ENCODE measurements around the gene MPDZ. TPM values are rescaled to one million over a fixed set of nuclear protein-coding genes. Genes with fewer than 3 reads are reported as not detected.

The MPDZ gene
- total RNA-seq, 1 donor from 2014 or later: 46.2 TPM

GRCh38 chr9:13221741-13222140 lies 57.8 kb downstream of the MPDZ start:
- no peaks in the 10 kb centered on the region for H3K27me3 ChIP-seq
- no peaks in the 10 kb centered on the region for H3K9me3 ChIP-seq
- H3K4me1 ChIP-seq: no peaks in the 10 kb centered on the region
- DNase-seq (ENCODE audit: low spot score in 2 of 2): no peak
- no peak overlapping the region for H3K4me3 ChIP-seq
- intact Hi-C loops (cut with DNase I): no loop called here
- H3K36me3 ChIP-seq: peaks cover 4 to 37% of the 10 kb centered on the region in 2 donors
- no peak overlapping the region for H3K27ac ChIP-seq
- TF ChIP-seq, protein P1, sequence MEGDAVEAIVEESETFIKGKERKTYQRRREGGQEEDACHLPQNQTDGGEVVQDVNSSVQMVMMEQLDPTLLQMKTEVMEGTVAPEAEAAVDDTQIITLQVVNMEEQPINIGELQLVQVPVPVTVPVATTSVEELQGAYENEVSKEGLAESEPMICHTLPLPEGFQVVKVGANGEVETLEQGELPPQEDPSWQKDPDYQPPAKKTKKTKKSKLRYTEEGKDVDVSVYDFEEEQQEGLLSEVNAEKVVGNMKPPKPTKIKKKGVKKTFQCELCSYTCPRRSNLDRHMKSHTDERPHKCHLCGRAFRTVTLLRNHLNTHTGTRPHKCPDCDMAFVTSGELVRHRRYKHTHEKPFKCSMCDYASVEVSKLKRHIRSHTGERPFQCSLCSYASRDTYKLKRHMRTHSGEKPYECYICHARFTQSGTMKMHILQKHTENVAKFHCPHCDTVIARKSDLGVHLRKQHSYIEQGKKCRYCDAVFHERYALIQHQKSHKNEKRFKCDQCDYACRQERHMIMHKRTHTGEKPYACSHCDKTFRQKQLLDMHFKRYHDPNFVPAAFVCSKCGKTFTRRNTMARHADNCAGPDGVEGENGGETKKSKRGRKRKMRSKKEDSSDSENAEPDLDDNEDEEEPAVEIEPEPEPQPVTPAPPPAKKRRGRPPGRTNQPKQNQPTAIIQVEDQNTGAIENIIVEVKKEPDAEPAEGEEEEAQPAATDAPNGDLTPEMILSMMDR (IDR thresholded peaks at IDR 0.05): no peak

DNA sequence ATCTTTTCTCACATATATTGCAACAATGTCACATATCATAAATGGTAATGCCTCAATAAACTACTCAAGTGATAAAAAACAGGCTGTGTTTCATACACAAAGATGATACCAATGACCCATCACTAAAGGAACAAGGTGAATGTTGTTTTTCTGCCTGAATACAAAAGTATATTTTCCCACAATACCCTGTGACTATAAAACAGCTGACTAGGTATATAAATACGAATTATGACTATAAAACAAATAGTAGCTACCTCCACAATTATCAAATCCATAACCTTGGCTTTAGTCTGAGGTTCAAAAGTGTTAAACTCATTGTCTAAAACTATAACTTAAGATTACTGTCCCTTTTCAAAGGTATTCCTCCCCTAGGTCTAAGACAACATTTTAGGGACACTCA lies 58.7 kb downstream of the MPDZ start:
- no peak for DNase-seq (ENCODE audit: low spot score in 2 of 2)
- Histone ChIP-seq H3K4me1 (no peaks in the 10 kb centered on the region), H3K27me3 (no peaks in the 10 kb centered on the region), H3K36me3 (peaks cover 6 to 42% of the 10 kb centered on the region in 2 donors), H3K4me3 (no peak overlapping the region), H3K9me3 (no peaks in the 10 kb centered on the region), H3K27ac (no peak overlapping the region)
- intact Hi-C loops (cut with DNase I): no loop called here
- TF ChIP-seq, protein P1 (IDR thresholded peaks at IDR 0.05): no peak

- Histone ChIP-seq H3K4me3 (no peak overlapping the region), H3K9me3 (no peaks in the 10 kb centered on the region), H3K36me3 (peaks cover 6 to 39% of the 10 kb centered on the region in 2 donors), H3K27ac (no peak overlapping the region), H3K4me1 (no peaks in the 10 kb centered on the region), H3K27me3 (no peaks in the 10 kb centered on the region)
- no peak for DNase-seq (ENCODE audit: low spot score in 2 of 2)
- TF ChIP-seq, protein P1 (IDR thresholded peaks at IDR 0.05): no peak
- intact Hi-C loops (cut with DNase I): no loop called here
Observed at GRCh38 chr9:13215791-13216554, 63.5 kb downstream of the MPDZ start.

DNA sequence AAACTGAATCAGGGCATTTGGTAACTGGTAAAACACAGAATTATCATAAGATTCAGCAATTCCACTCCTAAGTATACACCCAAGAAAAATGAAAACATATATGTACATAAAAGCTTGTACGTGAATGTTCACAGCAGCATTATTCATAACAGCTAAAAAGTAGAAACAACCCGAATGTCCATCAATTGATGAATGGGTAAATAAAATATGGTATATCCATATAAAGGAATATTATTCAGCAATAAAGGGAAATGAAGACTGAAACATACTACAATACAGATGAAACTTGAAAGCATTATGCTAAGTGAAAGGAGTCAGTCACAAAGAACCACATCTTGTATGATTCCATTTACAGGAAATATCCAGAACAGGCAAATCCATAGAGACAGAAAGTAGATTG lies 65.5 kb downstream of the MPDZ start:
- TF ChIP-seq, protein P1 (IDR thresholded peaks at IDR 0.05): no peak
- H3K27ac ChIP-seq: no peak overlapping the region
- intact Hi-C loops (cut with DNase I): no loop called here
- H3K4me1 ChIP-seq: no peaks in the 10 kb centered on the region
- H3K27me3 ChIP-seq: no peaks in the 10 kb centered on the region
- no peak overlapping the region for H3K4me3 ChIP-seq
- H3K36me3 ChIP-seq: peaks cover 6 to 28% of the 10 kb centered on the region in 2 donors
- DNase-seq (ENCODE audit: low spot score in 2 of 2): no peak
- H3K9me3 ChIP-seq: no peaks in the 10 kb centered on the region

DNA sequence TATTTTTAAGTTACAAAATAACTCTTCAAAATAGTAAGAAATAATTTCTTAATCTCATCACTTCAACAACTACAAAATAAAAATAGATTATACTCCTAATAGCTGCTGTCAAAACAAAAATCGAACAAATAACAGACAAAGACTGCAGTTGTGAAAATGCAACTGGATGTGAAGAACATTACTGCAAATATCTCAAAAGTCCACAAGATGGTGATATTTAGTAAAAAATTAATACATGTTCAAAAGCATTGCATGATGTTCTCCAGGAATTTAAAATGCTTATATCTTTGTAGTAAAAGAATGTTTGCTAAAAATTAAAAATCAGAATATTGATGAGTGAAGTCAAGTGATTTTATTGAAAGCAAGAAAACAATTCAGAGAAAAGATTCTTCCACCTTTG lies 66.2 kb downstream of the MPDZ start:
- TF ChIP-seq, protein P1 (IDR thresholded peaks at IDR 0.05): peak in 2 of 3 experiments; percentile 31 to 48
- Histone ChIP-seq H3K4me3 (no peak overlapping the region), H3K27me3 (no peaks in the 10 kb centered on the region), H3K36me3 (peaks cover 6 to 27% of the 10 kb centered on the region in 2 donors), H3K4me1 (no peaks in the 10 kb centered on the region), H3K27ac (no peak overlapping the region), H3K9me3 (no peaks in the 10 kb centered on the region)
- intact Hi-C loops (cut with DNase I): no loop called here
- no peak for DNase-seq (ENCODE audit: low spot score in 2 of 2)
